HCT116 (cell line): Measurements from ENCODE around the gene PRM1. TPM values are rescaled to one million over a fixed set of nuclear protein-coding genes. Genes with fewer than 3 reads are reported as not detected.
A peak's percentile ranks its signal among the peaks of the same experiment; 100 is the strongest.

Source experiments
- ATAC-seq: fragments of 200-7000 bp; cut with Tn5 transposase; 2 replicates; pipeline ENCODE4 v1.9.1; 2020; ENCODE audit warnings: mild to moderate bottlenecking, moderate library complexity
- BruUV-seq: library from RNA; stranded (reverse); fragments of 400-500 nt; replicated peaks from 2 replicates; lab custom pipeline; 2021; lab: Mats Ljungman, UMichigan
- CTCF ChIA-PET: fragments of 300-600 bp; sonication (Branson Sonifier 250); formaldehyde crosslinking; loops from one replicate; lab custom pipeline; 2021; ENCODE audit warnings: antibody characterized with exemption; lab: Charles Lee
- POLR2A ChIA-PET: fragments of 300-600, 350-600 bp; sonication (Branson Sonifier 250); formaldehyde crosslinking; loops from one replicate; lab custom pipeline; 2021; ENCODE audit warnings: antibody characterized with exemption; lab: Charles Lee
- RAD21 ChIA-PET, 2 experiments: fragments of 300-600 bp; sonication (Branson Sonifier 250); formaldehyde crosslinking; loops; one replicate each; lab custom pipeline; 2023; ENCODE audit warnings: low total read pairs in 2 of 2; ENCODE audit not compliant: uncharacterized antibody in 2 of 2, unreplicated experiment in 2 of 2, low non-redundant PET in 1 of 2; lab: Charles Lee
- DNase-seq: peaks from one replicate; pipeline ENCODE4 v3.0.0-alpha.2; 2010; ENCODE audit warnings: low read depth, low spot score
- H2AFZ ChIP-seq: fragments of 200-600 bp; shearing (Covaris generic), sonication (generic); 2 replicates; pipeline ENCODE4 v1.6.1; 2017; ENCODE audit warnings: low read depth, mixed run types, mixed read lengths, antibody characterized with exemption, low read length; ENCODE audit not compliant: poor library complexity, severe bottlenecking
- H3K27ac ChIP-seq: 2 replicates; pipeline ENCODE4 v1.5.1; 2012; ENCODE audit warnings: low read depth, low read length
- H3K27me3 ChIP-seq: fragments of 200-600 bp; sonication (generic); 2 replicates; pipeline ENCODE4 v1.6.1; 2016; ENCODE audit warnings: mixed run types, low read length, mixed read lengths; ENCODE audit not compliant: insufficient read depth
- H3K36me3 ChIP-seq, 2 experiments: fragments of 200-500 bp in 1 of 2; fragments of 200-600 bp in 1 of 2; sonication (Bioruptor generic) in 1 of 2; sonication (generic) in 1 of 2; 2 replicates each; pipeline versions ENCODE4 v1.5.1 to v1.6.1; 2014 to 2016; ENCODE audit warnings: low read length in 2 of 2, inconsistent platforms in 1 of 2, mixed read lengths in 1 of 2, mixed run types in 1 of 2; ENCODE audit not compliant: insufficient read depth in 2 of 2, control insufficient read depth in 1 of 2
- H3K4me1 ChIP-seq, 2 experiments: fragments of 200-600 bp in 1 of 2; sonication (generic) in 1 of 2; 2 replicates each; pipeline versions ENCODE4 v1.5.1 to v1.6.1; 2012 to 2017; ENCODE audit warnings: low read length in 2 of 2, inconsistent platforms in 1 of 2, mild to moderate bottlenecking in 1 of 2, mixed read lengths in 1 of 2, mixed run types in 1 of 2, moderate library complexity in 1 of 2; ENCODE audit not compliant: insufficient read depth in 2 of 2, control insufficient read depth in 1 of 2
- H3K4me2 ChIP-seq: fragments of 200-600 bp; sonication (generic); 2 replicates; pipeline ENCODE4 v1.6.1; 2017; ENCODE audit warnings: mixed run types, low read length, mixed read lengths
- H3K4me3 ChIP-seq, 2 experiments: fragments of 200-600 bp in 1 of 2; sonication (generic) in 1 of 2; replicated peaks in 1 of 2; 2 replicates each; pipeline ENCODE4 v1.5.1; 2011 to 2016; ENCODE audit warnings: low read length in 2 of 2, control low read depth in 1 of 2, low read depth in 1 of 2, mild to moderate bottlenecking in 1 of 2, mixed read lengths in 1 of 2, mixed run types in 1 of 2
- H3K79me2 ChIP-seq: fragments of 200-600 bp; sonication (generic); 2 replicates; pipeline ENCODE4 v1.6.1; 2017; ENCODE audit warnings: mild to moderate bottlenecking, mixed run types, low read length, moderate library complexity, mixed read lengths; ENCODE audit not compliant: insufficient read depth
- H3K9ac ChIP-seq: fragments of 200-600 bp; sonication (generic); 2 replicates; pipeline ENCODE4 v1.6.1; 2016; ENCODE audit warnings: low read length, mixed read lengths
- H3K9me2 ChIP-seq: fragments of 200-600 bp; sonication (generic), shearing (Covaris generic); 2 replicates; pipeline ENCODE4 v1.6.1; 2017; ENCODE audit warnings: mixed run types, mild to moderate bottlenecking, moderate library complexity; ENCODE audit not compliant: insufficient read depth
- H3K9me3 ChIP-seq, 2 experiments: fragments of 200-500 bp in 1 of 2; fragments of 200-600 bp in 1 of 2; sonication (Bioruptor generic) in 1 of 2; sonication (generic) in 1 of 2; 2 replicates each; pipeline ENCODE4 v1.6.1; 2014 to 2017; ENCODE audit warnings: low read length in 2 of 2, mixed read lengths in 2 of 2, inconsistent platforms in 1 of 2, low read depth in 1 of 2, mild to moderate bottlenecking in 1 of 2, mixed run types in 1 of 2, moderate library complexity in 1 of 2; ENCODE audit not compliant: control insufficient read depth in 1 of 2, insufficient read depth in 1 of 2
- H4K20me1 ChIP-seq: fragments of 200-600 bp; sonication (generic), shearing (Covaris generic); 2 replicates; pipeline ENCODE4 v1.6.1; 2017; ENCODE audit warnings: mixed run types, mild to moderate bottlenecking, moderate library complexity; ENCODE audit not compliant: insufficient read depth
- CBX3 ChIP-seq: IDR thresholded peaks from 2 replicates; pipeline ENCODE4 v1.6.1; 2012; ENCODE audit warnings: low read depth
- CEBPB ChIP-seq: IDR thresholded peaks from 2 replicates; pipeline ENCODE4 v1.6.1; 2012; ENCODE audit warnings: low read depth
- EGR1 ChIP-seq: IDR thresholded peaks from 2 replicates; pipeline ENCODE4 v1.6.1; 2012; ENCODE audit warnings: low read depth
- ELF1 ChIP-seq: IDR thresholded peaks from 2 replicates; pipeline ENCODE4 v1.6.1; 2012; ENCODE audit warnings: low read depth, borderline replicate concordance
- EZH2 ChIP-seq: fragments of 200-600 bp; sonication (generic); IDR thresholded peaks from 2 replicates; pipeline ENCODE4 v1.6.1; 2017; ENCODE audit warnings: antibody characterized with exemption, mixed run types
- JUND ChIP-seq: IDR thresholded peaks from 2 replicates; pipeline ENCODE4 v1.6.1; 2012
- POLR2A ChIP-seq: IDR thresholded peaks from 2 replicates; pipeline ENCODE4 v1.7.0; 2011; ENCODE audit warnings: borderline replicate concordance; ENCODE audit not compliant: insufficient read depth, insufficient read length; ENCODE audit errors: extremely low read depth
- POLR2AphosphoS5 ChIP-seq: IDR thresholded peaks from 2 replicates; pipeline ENCODE4 v1.6.1; 2011; ENCODE audit warnings: mild to moderate bottlenecking, low read depth, low read length, moderate library complexity
- SP1 ChIP-seq: IDR thresholded peaks from 2 replicates; pipeline ENCODE4 v1.6.1; 2012; ENCODE audit warnings: low read depth
- SRF ChIP-seq: IDR thresholded peaks from 2 replicates; pipeline ENCODE4 v1.6.1; 2012; ENCODE audit warnings: low read depth
- TCF7L2 ChIP-seq: IDR thresholded peaks from 2 replicates; pipeline ENCODE4 v1.7.0; 2011; ENCODE audit warnings: borderline replicate concordance, inconsistent platforms; ENCODE audit not compliant: insufficient read depth, insufficient read length; ENCODE audit errors: extremely low read depth
- YY1 ChIP-seq: IDR thresholded peaks from 2 replicates; pipeline ENCODE4 v1.6.1; 2011; ENCODE audit warnings: low read length, low read depth, moderate library complexity, mild to moderate bottlenecking; ENCODE audit not compliant: insufficient replicate concordance; ENCODE audit errors: extremely low read depth
- ZFX ChIP-seq: fragments of 450-650 bp; IDR thresholded peaks from 2 replicates; pipeline ENCODE4 v1.6.1; 2017
- intact Hi-C: fragments of 100-400 bp; cut with micrococcal nuclease; formaldehyde crosslinking; loops from 2 replicates; pipeline ENCODE4 v1.10.0; 2022
- total RNA-seq: library from RNA; stranded (reverse); gene quantifications from one replicate; pipeline ENCODE4 v1.2.1, GENCODE V29; 2021; ENCODE audit not compliant: unreplicated experiment
- TF ChIP-seq, protein P1 (sequence below): IDR thresholded peaks from 2 replicates; pipeline ENCODE4 v1.6.1; 2011; ENCODE audit warnings: mild to moderate bottlenecking, low read length, moderate library complexity; ENCODE audit not compliant: insufficient replicate concordance; ENCODE audit errors: extremely low read depth
- TF ChIP-seq, protein P2 (sequence below): IDR thresholded peaks from 2 replicates; pipeline ENCODE4 v1.6.1; 2012
- TF ChIP-seq, protein P3 (sequence below), 3 experiments: fragments of 200-600 bp in 1 of 3; sonication (generic) in 1 of 3; IDR thresholded peaks in 2 of 3; conservative IDR thresholded peaks in 1 of 3; 2 replicates each; pipeline ENCODE4 v1.5.1; 2012 to 2017; ENCODE audit warnings: low read depth in 2 of 3, low read length in 2 of 3, antibody characterized with exemption in 1 of 3, borderline replicate concordance in 1 of 3, control low read depth in 1 of 3, mild to moderate bottlenecking in 1 of 3, mixed read lengths in 1 of 3, mixed run types in 1 of 3, moderate library complexity in 1 of 3; ENCODE audit not compliant: insufficient read depth in 1 of 3
- TF ChIP-seq, protein P4 (sequence below): IDR thresholded peaks from 2 replicates; pipeline ENCODE4 v1.6.1; 2012
- TF ChIP-seq, protein P5 (sequence below): IDR thresholded peaks from 2 replicates; pipeline ENCODE4 v1.6.1; 2012; ENCODE audit warnings: low read depth

PRM1 gene
- total RNA-seq, 1 experiment from 2014 or later = not detected

DNA sequence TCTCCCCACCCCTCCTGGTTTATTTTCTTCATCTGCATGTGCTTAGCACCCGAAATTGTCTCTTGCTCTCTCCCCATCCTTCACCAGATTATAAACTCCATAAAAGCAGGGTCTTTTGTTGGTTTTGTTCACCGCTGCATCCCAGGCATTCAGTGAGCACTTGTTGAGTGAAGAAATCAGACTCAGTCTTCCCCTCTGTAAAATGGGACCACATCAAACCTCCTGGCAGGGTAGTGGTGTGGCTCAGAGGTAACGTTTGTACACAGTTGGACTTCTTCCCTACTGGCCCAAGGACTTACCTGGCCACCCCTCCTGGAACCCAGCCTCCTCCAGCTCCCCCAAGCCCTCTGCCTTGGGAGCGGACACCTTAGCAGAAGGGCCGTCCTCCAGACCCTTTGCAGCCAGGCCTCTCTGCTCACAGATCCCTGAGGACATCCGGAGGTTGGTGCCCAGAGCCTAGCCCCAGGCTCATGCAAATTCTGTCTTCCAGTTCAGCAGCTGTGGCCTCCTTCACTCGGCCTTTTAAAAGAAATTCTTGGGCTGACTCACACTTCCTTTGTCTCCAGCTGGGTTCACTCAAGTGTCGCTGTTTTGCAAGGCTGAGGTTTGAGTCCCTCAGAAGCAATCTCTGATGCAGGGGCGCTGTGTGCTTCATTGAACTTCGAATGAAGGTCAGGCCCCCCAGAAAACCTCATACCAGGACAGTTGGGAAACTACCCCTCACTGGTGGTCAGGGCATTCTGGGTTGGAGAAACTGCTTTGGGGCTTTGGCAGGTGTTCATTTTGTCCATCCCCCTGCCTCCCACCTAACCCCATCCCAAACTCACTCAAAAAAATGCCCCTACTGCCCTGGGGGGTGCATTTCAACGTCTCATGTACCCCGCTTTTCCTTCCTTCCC, 47.3 kb upstream of the PRM1 start:
- peak overlapping the region; percentile 16 to 37; a peak in 3 of 4 replicates for H3K4me3 ChIP-seq
- TF ChIP-seq SRF = no peak
- TF ChIP-seq, protein P1, sequence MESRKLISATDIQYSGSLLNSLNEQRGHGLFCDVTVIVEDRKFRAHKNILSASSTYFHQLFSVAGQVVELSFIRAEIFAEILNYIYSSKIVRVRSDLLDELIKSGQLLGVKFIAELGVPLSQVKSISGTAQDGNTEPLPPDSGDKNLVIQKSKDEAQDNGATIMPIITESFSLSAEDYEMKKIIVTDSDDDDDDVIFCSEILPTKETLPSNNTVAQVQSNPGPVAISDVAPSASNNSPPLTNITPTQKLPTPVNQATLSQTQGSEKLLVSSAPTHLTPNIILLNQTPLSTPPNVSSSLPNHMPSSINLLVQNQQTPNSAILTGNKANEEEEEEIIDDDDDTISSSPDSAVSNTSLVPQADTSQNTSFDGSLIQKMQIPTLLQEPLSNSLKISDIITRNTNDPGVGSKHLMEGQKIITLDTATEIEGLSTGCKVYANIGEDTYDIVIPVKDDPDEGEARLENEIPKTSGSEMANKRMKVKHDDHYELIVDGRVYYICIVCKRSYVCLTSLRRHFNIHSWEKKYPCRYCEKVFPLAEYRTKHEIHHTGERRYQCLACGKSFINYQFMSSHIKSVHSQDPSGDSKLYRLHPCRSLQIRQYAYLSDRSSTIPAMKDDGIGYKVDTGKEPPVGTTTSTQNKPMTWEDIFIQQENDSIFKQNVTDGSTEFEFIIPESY = no peak
- TF ChIP-seq POLR2A = no peak
- peak; percentile 91 for TF ChIP-seq TCF7L2
- peak; percentile 74 for TF ChIP-seq JUND
- no peak for TF ChIP-seq ZFX
- TF ChIP-seq, protein P2, sequence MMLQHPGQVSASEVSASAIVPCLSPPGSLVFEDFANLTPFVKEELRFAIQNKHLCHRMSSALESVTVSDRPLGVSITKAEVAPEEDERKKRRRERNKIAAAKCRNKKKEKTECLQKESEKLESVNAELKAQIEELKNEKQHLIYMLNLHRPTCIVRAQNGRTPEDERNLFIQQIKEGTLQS = no peak
- TF ChIP-seq, protein P3, sequence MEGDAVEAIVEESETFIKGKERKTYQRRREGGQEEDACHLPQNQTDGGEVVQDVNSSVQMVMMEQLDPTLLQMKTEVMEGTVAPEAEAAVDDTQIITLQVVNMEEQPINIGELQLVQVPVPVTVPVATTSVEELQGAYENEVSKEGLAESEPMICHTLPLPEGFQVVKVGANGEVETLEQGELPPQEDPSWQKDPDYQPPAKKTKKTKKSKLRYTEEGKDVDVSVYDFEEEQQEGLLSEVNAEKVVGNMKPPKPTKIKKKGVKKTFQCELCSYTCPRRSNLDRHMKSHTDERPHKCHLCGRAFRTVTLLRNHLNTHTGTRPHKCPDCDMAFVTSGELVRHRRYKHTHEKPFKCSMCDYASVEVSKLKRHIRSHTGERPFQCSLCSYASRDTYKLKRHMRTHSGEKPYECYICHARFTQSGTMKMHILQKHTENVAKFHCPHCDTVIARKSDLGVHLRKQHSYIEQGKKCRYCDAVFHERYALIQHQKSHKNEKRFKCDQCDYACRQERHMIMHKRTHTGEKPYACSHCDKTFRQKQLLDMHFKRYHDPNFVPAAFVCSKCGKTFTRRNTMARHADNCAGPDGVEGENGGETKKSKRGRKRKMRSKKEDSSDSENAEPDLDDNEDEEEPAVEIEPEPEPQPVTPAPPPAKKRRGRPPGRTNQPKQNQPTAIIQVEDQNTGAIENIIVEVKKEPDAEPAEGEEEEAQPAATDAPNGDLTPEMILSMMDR (IDR thresholded peaks at IDR 0.05 in 2 of 3, conservative IDR thresholded peaks at IDR 0.05 in 1 of 3; ENCODE audit: borderline replicate concordance in 1 of 3, insufficient read depth in 1 of 3, low read depth in 2 of 3, low read length in 2 of 3) = no peak
- TF ChIP-seq CEBPB = peak; percentile 63
- TF ChIP-seq POLR2AphosphoS5 = 0 out of 2 replicates have a peak, but pooled peaks have one; percentile 21
- TF ChIP-seq, protein P4, sequence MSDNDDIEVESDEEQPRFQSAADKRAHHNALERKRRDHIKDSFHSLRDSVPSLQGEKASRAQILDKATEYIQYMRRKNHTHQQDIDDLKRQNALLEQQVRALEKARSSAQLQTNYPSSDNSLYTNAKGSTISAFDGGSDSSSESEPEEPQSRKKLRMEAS = peak; percentile 32; the same call in 1 of the 2 replicates
- no peak for TF ChIP-seq EZH2
- TF ChIP-seq, protein P5, sequence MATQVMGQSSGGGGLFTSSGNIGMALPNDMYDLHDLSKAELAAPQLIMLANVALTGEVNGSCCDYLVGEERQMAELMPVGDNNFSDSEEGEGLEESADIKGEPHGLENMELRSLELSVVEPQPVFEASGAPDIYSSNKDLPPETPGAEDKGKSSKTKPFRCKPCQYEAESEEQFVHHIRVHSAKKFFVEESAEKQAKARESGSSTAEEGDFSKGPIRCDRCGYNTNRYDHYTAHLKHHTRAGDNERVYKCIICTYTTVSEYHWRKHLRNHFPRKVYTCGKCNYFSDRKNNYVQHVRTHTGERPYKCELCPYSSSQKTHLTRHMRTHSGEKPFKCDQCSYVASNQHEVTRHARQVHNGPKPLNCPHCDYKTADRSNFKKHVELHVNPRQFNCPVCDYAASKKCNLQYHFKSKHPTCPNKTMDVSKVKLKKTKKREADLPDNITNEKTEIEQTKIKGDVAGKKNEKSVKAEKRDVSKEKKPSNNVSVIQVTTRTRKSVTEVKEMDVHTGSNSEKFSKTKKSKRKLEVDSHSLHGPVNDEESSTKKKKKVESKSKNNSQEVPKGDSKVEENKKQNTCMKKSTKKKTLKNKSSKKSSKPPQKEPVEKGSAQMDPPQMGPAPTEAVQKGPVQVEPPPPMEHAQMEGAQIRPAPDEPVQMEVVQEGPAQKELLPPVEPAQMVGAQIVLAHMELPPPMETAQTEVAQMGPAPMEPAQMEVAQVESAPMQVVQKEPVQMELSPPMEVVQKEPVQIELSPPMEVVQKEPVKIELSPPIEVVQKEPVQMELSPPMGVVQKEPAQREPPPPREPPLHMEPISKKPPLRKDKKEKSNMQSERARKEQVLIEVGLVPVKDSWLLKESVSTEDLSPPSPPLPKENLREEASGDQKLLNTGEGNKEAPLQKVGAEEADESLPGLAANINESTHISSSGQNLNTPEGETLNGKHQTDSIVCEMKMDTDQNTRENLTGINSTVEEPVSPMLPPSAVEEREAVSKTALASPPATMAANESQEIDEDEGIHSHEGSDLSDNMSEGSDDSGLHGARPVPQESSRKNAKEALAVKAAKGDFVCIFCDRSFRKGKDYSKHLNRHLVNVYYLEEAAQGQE = no peak
- no peak for TF ChIP-seq YY1
- TF ChIP-seq EGR1 = no peak
- TF ChIP-seq SP1 = peak; percentile 44; the same call in 1 of the 2 replicates
- no peak for TF ChIP-seq ELF1
- peak; percentile 16; the same call in 1 of the 2 replicates for TF ChIP-seq CBX3

More for the DNA sequence above, 47.3 kb upstream of the PRM1 start:
- no peaks in the 10 kb centered on the region for H3K36me3 ChIP-seq
- no peak overlapping the region for H2AFZ ChIP-seq
- no peaks in the 10 kb centered on the region for H3K9me3 ChIP-seq
- intact Hi-C loops = no loop called here
- H3K9me2 ChIP-seq = no peaks in the 10 kb centered on the region
- ATAC-seq = peak; percentile 91
- peak overlapping the region; percentile 70 for H3K4me2 ChIP-seq
- peaks cover 19 to 27% of the 10 kb centered on the region in 2 experiments; a peak in 3 of 4 replicates for H3K4me1 ChIP-seq
- ChIA-PET POLR2A (no interaction called here), CTCF (no interaction called here), RAD21 (no interaction called here)
- H3K27ac ChIP-seq = peak overlapping the region; percentile 16; the same call in 1 of the 2 replicates
- H3K27me3 ChIP-seq = no peaks in the 10 kb centered on the region
- DNase-seq = peak; percentile 62
- no peak overlapping the region; the same call in 1 of the 2 replicates for H3K9ac ChIP-seq
- BruUV-seq = no TSS peak
- no peaks in the 10 kb centered on the region for H3K79me2 ChIP-seq
- H4K20me1 ChIP-seq = no peaks in the 10 kb centered on the region
